SW 1271 (cell line): ENCODE results near the gene WDR72.
"Not testable (repeated sequence)": the region's sequence is repeated elsewhere in the genome, so short reads cannot be mapped to it uniquely, and the experiment has no call there.

Experiments
- DNase-seq, 2 experiments: peaks; one replicate each; lab custom pipeline; 2025; lab: John Stamatoyannopoulos, UW

Gene WDR72

DNA sequence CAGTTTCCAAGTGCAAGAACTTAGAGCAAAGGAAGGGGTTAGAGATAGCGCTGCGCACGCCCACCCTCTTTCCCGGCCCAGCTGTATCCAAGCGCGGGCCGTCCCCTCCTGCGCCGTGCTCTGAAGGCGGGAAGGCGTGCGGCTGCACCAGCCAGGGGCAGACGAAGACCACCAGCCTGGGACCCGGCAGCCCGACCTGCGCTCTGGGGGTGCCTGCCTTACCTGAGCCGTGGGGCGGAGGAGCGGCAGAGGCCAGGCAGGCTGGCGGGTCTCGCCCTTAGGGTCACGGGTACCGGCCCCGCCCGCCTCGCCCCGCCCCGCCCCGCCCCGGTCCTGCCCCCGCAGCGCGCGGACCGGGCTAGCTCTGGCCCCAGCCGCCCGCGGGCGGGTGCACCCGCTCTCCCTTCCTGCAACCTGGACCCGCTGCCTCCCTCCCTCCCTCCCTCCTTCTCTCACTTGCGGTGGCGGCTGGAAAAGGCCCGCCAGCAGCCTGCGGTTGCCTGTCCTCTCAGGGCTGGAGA lies at the start of gene WDR72:
WDR72 (minus strand) TSS at position 253 of the 521 bp plus-strand sequence. CDS start 26,514 bp downstream, outside the sequence.
- no peak for DNase-seq

DNA sequence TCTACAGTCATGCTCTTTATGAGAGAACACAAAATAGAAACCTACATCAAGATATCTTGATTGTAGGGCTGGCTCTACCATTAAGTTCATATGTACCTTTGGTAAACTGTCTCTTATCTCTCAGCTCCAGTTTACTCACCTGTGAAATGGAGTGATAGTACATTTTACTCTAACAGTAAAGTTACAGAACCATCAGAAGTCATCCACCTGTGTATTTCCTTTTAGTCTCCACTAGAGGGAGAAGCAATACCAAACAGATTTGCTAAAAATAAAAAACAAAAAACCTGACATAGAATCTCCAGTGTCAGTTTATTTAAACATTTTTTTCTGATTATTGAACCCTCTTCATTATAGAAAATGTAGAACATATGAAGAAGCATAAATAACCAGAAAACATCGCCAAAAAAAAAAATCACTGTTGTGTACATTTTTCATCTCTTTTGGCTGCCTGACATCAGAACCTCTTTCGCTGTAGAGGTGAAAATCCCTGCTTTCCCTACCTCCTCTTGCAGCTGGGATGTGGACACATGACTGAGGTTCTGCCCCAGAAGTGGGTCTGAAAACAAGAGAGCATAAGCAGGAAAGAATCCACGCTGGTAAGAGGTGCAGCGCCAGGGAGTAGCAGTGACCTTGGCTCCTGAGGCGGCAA lies 48.7 kb upstream of the WDR72 start:
- peak in 1 of 2 experiments; percentile 17 for DNase-seq

DNA sequence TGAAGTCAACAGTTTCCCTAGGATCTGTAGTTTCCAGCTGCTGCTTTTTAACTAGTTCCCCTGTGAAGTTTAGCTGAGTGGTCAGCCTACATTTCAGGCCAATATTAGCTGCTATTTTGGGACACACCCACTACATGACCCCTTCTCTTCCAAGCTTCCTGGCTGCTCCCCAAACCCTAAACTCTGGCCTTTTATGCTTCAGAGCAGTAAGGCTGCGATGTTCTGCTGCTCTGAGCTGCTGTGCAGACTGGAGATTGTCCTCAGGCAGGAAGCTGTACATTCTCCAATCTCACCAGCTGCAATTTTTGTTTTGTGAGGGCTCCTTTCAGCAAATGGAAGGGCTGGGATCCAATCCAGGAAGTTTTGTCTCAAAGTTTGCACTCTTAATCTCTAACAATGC lies 48.0 kb upstream of the WDR72 start:
- no peak for DNase-seq

DNA sequence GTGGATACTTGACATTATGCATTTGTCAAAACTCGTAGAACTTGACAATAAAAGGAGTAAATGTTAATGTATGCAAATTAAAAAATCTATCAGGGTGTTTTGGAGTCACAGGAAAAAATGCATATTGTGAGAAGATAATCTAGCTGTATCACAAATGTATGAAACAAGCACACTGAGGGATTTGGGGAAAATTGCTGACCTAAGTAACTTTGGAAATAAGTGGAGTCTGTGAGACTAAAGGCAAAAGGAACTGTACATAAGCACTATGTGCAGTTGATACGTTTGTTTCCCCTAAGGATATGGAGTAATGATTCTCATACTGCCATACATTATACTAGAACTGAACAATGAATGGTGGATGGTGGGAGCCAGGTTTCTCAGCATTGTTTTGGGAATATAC lies 43.2 kb upstream of the WDR72 start:
- DNase-seq, result no peak

GRCh38 chr15:53791581-53791980 lies 32.1 kb upstream of the WDR72 start:
- no peak for DNase-seq

DNA sequence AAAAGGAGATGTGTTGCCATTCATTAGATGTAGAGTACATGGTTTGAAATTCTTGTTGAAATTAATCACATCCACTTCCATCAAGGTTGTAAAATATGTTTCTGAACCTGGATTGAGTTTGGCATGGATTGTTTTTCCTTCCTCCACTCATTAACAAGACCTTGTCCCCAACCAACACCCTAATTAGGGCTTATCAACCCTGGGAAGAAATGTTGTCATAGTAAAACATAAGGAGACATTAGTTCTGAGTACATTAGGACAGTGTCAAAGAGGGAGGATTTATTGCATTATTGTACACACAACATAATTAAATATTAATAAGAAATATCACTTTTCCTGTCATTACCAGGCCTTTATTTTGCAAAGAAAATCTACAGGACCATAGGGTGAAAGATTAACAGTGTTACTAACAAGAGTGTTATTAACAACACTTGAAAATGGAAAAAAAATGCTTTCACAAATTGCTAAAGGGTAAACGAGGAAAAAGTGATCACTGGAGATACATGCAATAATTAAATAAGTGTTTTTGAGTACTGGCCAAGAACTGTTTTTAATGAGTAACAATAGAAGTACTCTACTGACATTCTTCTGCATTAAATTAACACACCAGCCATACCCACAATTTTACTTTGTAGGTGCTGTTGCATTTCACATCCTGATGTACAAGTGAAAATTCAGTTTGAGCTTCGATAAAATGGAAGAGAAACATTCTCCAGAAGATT lies 30.4 kb upstream of the WDR72 start:
- no peak for DNase-seq

- no peak for DNase-seq
Measured at GRCh38 chr15:53786401-53786800, 26.9 kb upstream of the WDR72 start.

GRCh38 chr15:53785241-53785640 lies 25.8 kb upstream of the WDR72 start:
- DNase-seq, result not testable (repeated sequence)

DNA sequence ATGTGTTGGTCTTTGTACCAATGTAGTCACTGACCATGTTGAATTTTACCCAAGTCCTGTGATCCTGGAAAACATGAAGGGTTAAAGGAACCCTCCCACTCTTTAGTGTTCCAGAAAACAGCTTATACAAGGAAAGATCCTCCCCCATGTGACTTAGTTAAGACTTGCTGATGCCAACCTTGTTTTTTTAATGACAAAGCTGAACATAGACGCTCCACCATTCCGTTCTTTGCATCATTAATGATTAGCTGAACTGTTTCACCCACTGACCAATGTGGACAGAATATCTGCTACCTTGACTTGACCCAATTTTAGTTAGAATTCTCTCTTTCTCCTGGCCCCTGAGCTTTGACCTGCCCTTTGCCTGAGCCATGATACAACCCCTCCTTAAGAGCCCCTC lies 3.5 kb upstream of the WDR72 start:
- no peak for DNase-seq

- DNase-seq, result no peak
Measured at GRCh38 chr15:53758412-53758811, 1.1 kb downstream of the WDR72 start.

DNA sequence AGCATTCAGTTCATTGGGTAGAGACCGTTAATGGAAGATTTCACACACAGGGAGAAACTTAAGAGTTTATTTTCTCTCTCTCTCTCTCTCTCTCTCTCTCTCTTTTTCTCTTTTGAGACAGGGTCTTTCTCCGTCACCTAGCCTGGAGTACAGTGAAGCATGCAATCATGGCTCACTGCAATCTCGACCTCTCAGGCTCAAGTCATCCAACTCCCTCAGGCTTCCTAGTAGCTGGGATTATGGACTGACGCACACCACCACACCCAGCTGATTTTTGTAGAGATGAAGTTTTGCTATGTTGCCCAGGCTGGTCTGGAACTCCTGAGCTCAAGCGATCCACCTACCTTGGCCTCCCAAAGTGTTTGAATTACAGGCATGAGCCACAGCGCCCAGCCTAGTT lies 1.6 kb downstream of the WDR72 start:
- DNase-seq, result no peak

DNA sequence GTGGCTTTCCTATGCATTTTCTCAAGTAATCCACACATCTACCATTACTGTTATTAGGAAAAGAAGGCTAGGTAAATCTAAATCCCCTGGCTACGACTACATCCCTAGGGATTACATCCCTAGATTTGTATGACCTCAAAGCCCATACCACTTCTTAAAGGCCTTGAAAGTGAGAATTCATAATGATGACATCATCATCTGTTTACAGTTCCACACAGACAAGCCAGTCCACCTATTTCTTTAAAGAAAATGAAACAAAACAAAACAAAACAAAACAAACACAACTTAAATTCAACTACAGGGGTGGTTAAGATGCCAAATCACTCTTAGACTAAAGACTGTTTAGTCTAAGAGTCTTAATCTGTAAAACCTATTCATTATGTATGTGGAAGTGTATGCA lies 5.7 kb downstream of the WDR72 start:
- DNase-seq, result no peak

DNA sequence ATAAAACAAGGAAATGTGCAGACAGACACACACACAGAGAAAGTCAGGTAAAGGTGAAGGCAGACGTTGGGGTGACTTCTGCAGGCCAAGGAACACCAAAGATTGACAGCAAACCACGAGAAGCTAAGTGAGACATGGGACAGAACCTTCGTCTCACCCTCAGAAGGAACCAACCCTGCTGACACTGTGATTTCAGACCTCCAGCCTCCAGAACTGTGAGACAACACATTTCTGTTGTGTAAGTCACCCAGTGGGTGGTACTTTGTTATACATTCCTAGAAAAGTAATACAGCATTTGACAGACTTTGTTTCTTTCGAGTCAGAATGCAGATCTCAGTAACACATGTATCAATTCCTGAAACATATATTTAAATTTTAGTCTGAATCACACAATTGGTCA lies 7.1 kb downstream of the WDR72 start:
- no peak for DNase-seq

- no peak for DNase-seq
Measured at GRCh38 chr15:53747501-53748068, 11.9 kb downstream of the WDR72 start.

- DNase-seq, result no peak
Measured at GRCh38 chr15:53746101-53746500, 13.4 kb downstream of the WDR72 start.

- no peak for DNase-seq
Measured at GRCh38 chr15:53739651-53740050, 19.8 kb downstream of the WDR72 start.

- DNase-seq, result no peak
Measured at GRCh38 chr15:53739187-53739586, 20.3 kb downstream of the WDR72 start.

GRCh38 chr15:53721334-53722087 lies 38.0 kb downstream of the WDR72 start:
- no peak for DNase-seq

GRCh38 chr15:53716909-53717876 lies 42.3 kb downstream of the WDR72 start:
- DNase-seq, result peak in 1 of 2 experiments; percentile 2

- no peak for DNase-seq
Measured at GRCh38 chr15:53713218-53713617, 46.2 kb downstream of the WDR72 start.

DNA sequence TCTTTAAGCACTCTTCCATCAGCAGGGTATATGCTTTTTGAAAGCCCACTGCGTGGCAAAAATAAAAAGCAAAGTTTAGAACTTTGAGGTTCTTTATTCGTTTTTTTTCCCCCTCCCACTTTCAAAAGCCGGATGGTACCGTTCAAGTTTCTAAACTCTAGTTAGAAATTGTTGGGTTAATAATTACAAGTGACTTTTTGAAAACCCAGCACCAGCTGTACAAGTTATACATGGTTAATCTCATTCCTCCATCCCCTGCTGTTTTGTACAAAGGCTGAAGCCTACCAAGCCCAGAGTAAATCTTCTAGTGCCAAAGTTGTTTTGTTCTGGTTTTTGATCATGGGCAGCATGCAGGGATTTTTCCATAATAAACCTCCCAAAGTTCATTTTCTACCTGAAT lies 48.6 kb downstream of the WDR72 start:
- no peak for DNase-seq
